ENCODE data around the gene FOXK2.

The FOXK2 gene

GRCh38 chr17:82524540-82524939 lies 5.0 kb downstream of the FOXK2 start:
- Histone ChIP-seq H3K4me3 (ENCODE audit: insufficient read length, low read depth) (no peak overlapping the region), H3K9ac (ENCODE audit: insufficient read length, low read depth) (peak overlapping the region; percentile 36), H3K27me3 (ENCODE audit: insufficient read depth, insufficient read length) (no peaks in the 10 kb centered on the region), H3K36me3 (ENCODE audit: insufficient read depth, insufficient read length, low read length) (peaks cover 8% of the 10 kb centered on the region), H3K4me1 (ENCODE audit: insufficient read depth, insufficient read length) (peaks cover 3% of the 10 kb centered on the region), H3K9me3 (ENCODE audit: insufficient read depth, low read length) (no peaks in the 10 kb centered on the region)
- DNase-seq (ENCODE audit: low read depth, low spot score) = no peak
- TF ChIP-seq SUZ12 (IDR thresholded peaks at IDR 0.05; ENCODE audit: extremely low read depth, insufficient read depth, insufficient read length) = no peak
- TF ChIP-seq ZNF274 (IDR thresholded peaks at IDR 0.05; ENCODE audit: low read depth, low read length) = no peak
- TF ChIP-seq YY1 (IDR thresholded peaks at IDR 0.05; ENCODE audit: insufficient read depth, insufficient read length) = no peak

GRCh38 chr17:82525712-82526111 lies 6.2 kb downstream of the FOXK2 start:
- no peak for DNase-seq (ENCODE audit: low read depth, low spot score)
- Histone ChIP-seq H3K27me3 (ENCODE audit: insufficient read depth, insufficient read length) (no peaks in the 10 kb centered on the region), H3K9ac (ENCODE audit: insufficient read length, low read depth) (no peak overlapping the region), H3K4me3 (ENCODE audit: insufficient read length, low read depth) (no peak overlapping the region), H3K36me3 (ENCODE audit: insufficient read depth, insufficient read length, low read length) (peaks cover 8% of the 10 kb centered on the region), H3K9me3 (ENCODE audit: insufficient read depth, low read length) (no peaks in the 10 kb centered on the region), H3K4me1 (ENCODE audit: insufficient read depth, insufficient read length) (peaks cover 3% of the 10 kb centered on the region)
- TF ChIP-seq SUZ12 (IDR thresholded peaks at IDR 0.05; ENCODE audit: extremely low read depth, insufficient read depth, insufficient read length) = no peak
- no peak for TF ChIP-seq YY1 (IDR thresholded peaks at IDR 0.05; ENCODE audit: insufficient read depth, insufficient read length)
- no peak for TF ChIP-seq ZNF274 (IDR thresholded peaks at IDR 0.05; ENCODE audit: low read depth, low read length)

DNA sequence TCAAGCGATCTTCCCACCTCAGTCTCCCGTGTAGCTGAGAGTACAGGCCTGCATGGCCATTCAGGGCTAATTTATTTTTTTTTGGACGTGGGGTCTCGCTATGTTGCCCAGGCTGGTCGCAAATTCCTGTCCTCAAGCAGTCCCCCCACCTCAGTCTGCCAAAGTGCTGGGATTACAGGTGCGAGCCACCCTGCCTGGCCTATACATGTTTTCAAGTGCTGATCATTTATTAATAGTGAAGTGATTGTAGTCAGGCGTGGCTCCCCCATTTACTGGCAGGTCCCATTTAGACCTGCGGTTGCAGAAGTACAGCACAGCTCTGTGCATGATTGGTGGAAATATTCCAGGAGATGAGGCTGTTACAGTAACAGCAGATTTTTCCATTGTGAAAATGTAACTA lies 8.4 kb downstream of the FOXK2 start:
- Histone ChIP-seq H3K4me3 (ENCODE audit: insufficient read length, low read depth) (no peak overlapping the region), H3K4me1 (ENCODE audit: insufficient read depth, insufficient read length) (peaks cover 7% of the 10 kb centered on the region), H3K9ac (ENCODE audit: insufficient read length, low read depth) (no peak overlapping the region), H3K27me3 (ENCODE audit: insufficient read depth, insufficient read length) (no peaks in the 10 kb centered on the region), H3K36me3 (ENCODE audit: insufficient read depth, insufficient read length, low read length) (peaks cover 12% of the 10 kb centered on the region), H3K9me3 (ENCODE audit: insufficient read depth, low read length) (no peaks in the 10 kb centered on the region)
- TF ChIP-seq SUZ12 (IDR thresholded peaks at IDR 0.05; ENCODE audit: extremely low read depth, insufficient read depth, insufficient read length) (no peak), ZNF274 (IDR thresholded peaks at IDR 0.05; ENCODE audit: low read depth, low read length) (no peak)
- DNase-seq (ENCODE audit: low read depth, low spot score) = no peak

- no peaks in the 10 kb centered on the region for H3K27me3 ChIP-seq (ENCODE audit: insufficient read depth, insufficient read length)
- DNase-seq (ENCODE audit: low read depth, low spot score) = no peak
- peaks cover 10% of the 10 kb centered on the region for H3K4me1 ChIP-seq (ENCODE audit: insufficient read depth, insufficient read length)
- H3K36me3 ChIP-seq (ENCODE audit: insufficient read depth, insufficient read length, low read length) = peaks cover 9% of the 10 kb centered on the region
- peak overlapping the region; percentile 12 for H3K9ac ChIP-seq (ENCODE audit: insufficient read length, low read depth)
- no peaks in the 10 kb centered on the region for H3K9me3 ChIP-seq (ENCODE audit: insufficient read depth, low read length)
- TF ChIP-seq YY1 (IDR thresholded peaks at IDR 0.05; ENCODE audit: insufficient read depth, insufficient read length) = no peak
- TF ChIP-seq SUZ12 (IDR thresholded peaks at IDR 0.05; ENCODE audit: extremely low read depth, insufficient read depth, insufficient read length) = no peak
- no peak for TF ChIP-seq ZNF274 (IDR thresholded peaks at IDR 0.05; ENCODE audit: low read depth, low read length)
- peak overlapping the region; percentile 3 for H3K4me3 ChIP-seq (ENCODE audit: insufficient read length, low read depth)
These were observed 9.1 kb downstream of the FOXK2 start for GRCh38 chr17:82528484-82529265.

- Histone ChIP-seq H3K9me3 (ENCODE audit: insufficient read depth, low read length) (no peaks in the 10 kb centered on the region), H3K27me3 (ENCODE audit: insufficient read depth, insufficient read length) (no peaks in the 10 kb centered on the region), H3K4me1 (ENCODE audit: insufficient read depth, insufficient read length) (peaks cover 18% of the 10 kb centered on the region), H3K36me3 (ENCODE audit: insufficient read depth, insufficient read length, low read length) (peaks cover 6% of the 10 kb centered on the region), H3K9ac (ENCODE audit: insufficient read length, low read depth) (no peak overlapping the region), H3K4me3 (ENCODE audit: insufficient read length, low read depth) (no peak overlapping the region)
- no peak for DNase-seq (ENCODE audit: low read depth, low spot score)
- TF ChIP-seq YY1 (IDR thresholded peaks at IDR 0.05; ENCODE audit: insufficient read depth, insufficient read length) (no peak), SUZ12 (IDR thresholded peaks at IDR 0.05; ENCODE audit: extremely low read depth, insufficient read depth, insufficient read length) (no peak), ZNF274 (IDR thresholded peaks at IDR 0.05; ENCODE audit: low read depth, low read length) (no peak)
These were observed 10.4 kb downstream of the FOXK2 start for GRCh38 chr17:82529914-82530300.

- H3K4me1 ChIP-seq (ENCODE audit: insufficient read depth, insufficient read length) = peaks cover 18% of the 10 kb centered on the region
- H3K4me3 ChIP-seq (ENCODE audit: insufficient read length, low read depth) = no peak overlapping the region
- H3K27me3 ChIP-seq (ENCODE audit: insufficient read depth, insufficient read length) = no peaks in the 10 kb centered on the region
These were observed 11.9 kb downstream of the FOXK2 start for GRCh38 chr17:82531431-82531881.

DNA sequence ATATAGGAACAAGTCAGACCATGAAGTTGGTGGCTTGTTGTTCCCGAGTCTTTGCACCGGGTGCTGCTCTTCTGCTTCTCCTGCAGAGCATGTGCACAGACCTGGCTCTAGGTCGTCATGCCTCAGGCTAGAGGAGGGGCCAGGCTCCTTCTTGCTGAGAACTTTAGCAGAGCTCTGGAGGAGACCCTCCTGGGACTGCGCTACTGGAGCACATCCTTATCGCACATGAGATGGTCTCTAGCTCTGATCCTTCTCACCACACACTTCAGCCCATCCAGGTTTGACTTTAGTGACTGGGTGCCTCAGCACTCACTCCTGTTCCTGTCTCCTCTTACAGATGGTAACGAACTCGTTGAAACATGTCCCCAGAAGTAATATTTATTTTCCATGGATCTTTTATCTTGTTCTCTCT lies 14.9 kb downstream of the FOXK2 start:
- Histone ChIP-seq H3K4me1 (ENCODE audit: insufficient read depth, insufficient read length) (peaks cover 15% of the 10 kb centered on the region), H3K9me3 (ENCODE audit: insufficient read depth, low read length) (no peaks in the 10 kb centered on the region), H3K9ac (ENCODE audit: insufficient read length, low read depth) (no peak overlapping the region), H3K4me3 (ENCODE audit: insufficient read length, low read depth) (no peak overlapping the region), H3K36me3 (ENCODE audit: insufficient read depth, insufficient read length, low read length) (peaks cover 8% of the 10 kb centered on the region), H3K27me3 (ENCODE audit: insufficient read depth, insufficient read length) (no peaks in the 10 kb centered on the region)
- no peak for TF ChIP-seq ZNF274 (IDR thresholded peaks at IDR 0.05; ENCODE audit: low read depth, low read length)
- TF ChIP-seq SUZ12 (IDR thresholded peaks at IDR 0.05; ENCODE audit: extremely low read depth, insufficient read depth, insufficient read length) = no peak
- TF ChIP-seq YY1 (IDR thresholded peaks at IDR 0.05; ENCODE audit: insufficient read depth, insufficient read length) = no peak
- no peak for DNase-seq (ENCODE audit: low read depth, low spot score)

More at GRCh38 chr17:82531431-82531881, 11.9 kb downstream of the FOXK2 start:
- Histone ChIP-seq H3K9ac (ENCODE audit: insufficient read length, low read depth) (no peak overlapping the region), H3K9me3 (ENCODE audit: insufficient read depth, low read length) (no peaks in the 10 kb centered on the region), H3K36me3 (ENCODE audit: insufficient read depth, insufficient read length, low read length) (peaks cover 3% of the 10 kb centered on the region)
- TF ChIP-seq YY1 (IDR thresholded peaks at IDR 0.05; ENCODE audit: insufficient read depth, insufficient read length) (no peak), SUZ12 (IDR thresholded peaks at IDR 0.05; ENCODE audit: extremely low read depth, insufficient read depth, insufficient read length) (no peak), ZNF274 (IDR thresholded peaks at IDR 0.05; ENCODE audit: low read depth, low read length) (no peak)
- no peak for DNase-seq (ENCODE audit: low read depth, low spot score)
